WI38 (cell line): ENCODE measurements around the gene ZSCAN5B.
"Not testable (repeated sequence)": the region's sequence is repeated elsewhere in the genome, so short reads cannot be mapped to it uniquely, and the experiment has no call there.

Source experiments
- H3K4me3 ChIP-seq: 2 replicates; pipeline ENCODE4 v1.5.1; 2011; ENCODE audit warnings: low read depth, mild to moderate bottlenecking, control low read depth, low read length
- TF ChIP-seq, protein P1 (sequence below): IDR thresholded peaks from 2 replicates; pipeline ENCODE4 v1.5.1; 2012; ENCODE audit warnings: low read depth, mild to moderate bottlenecking, control low read depth, low read length

ZSCAN5B gene

GRCh38 chr19:56217039-56217949, 19.7 kb upstream of the ZSCAN5B start:
- peak overlapping the region; percentile 27; the same call in 1 of the 2 replicates for H3K4me3 ChIP-seq
- TF ChIP-seq, protein P1, sequence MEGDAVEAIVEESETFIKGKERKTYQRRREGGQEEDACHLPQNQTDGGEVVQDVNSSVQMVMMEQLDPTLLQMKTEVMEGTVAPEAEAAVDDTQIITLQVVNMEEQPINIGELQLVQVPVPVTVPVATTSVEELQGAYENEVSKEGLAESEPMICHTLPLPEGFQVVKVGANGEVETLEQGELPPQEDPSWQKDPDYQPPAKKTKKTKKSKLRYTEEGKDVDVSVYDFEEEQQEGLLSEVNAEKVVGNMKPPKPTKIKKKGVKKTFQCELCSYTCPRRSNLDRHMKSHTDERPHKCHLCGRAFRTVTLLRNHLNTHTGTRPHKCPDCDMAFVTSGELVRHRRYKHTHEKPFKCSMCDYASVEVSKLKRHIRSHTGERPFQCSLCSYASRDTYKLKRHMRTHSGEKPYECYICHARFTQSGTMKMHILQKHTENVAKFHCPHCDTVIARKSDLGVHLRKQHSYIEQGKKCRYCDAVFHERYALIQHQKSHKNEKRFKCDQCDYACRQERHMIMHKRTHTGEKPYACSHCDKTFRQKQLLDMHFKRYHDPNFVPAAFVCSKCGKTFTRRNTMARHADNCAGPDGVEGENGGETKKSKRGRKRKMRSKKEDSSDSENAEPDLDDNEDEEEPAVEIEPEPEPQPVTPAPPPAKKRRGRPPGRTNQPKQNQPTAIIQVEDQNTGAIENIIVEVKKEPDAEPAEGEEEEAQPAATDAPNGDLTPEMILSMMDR: no peak

- TF ChIP-seq, protein P1: no peak
- no peak overlapping the region for H3K4me3 ChIP-seq
Observed at GRCh38 chr19:56211718-56212117, 14.1 kb upstream of the ZSCAN5B start.

DNA sequence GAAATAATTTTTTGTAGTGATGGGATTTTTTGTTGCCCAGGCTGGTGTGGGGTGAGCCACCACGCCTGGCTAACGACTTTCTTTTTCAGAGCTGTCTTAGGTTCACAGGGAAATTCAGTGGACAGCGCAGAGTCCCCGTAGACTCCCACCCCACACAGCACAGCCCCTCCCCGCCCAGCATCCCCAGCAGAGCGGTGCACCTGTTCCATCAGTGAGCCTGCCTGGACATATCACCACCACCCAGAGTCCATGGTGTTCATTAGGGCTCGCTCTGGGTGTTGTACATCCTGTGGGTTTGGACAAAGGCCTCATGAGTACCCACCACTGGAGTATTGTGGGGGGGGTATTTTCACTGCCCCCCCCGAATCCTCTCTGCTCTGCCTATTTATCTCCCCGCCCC, 12.5 kb upstream of the ZSCAN5B start:
- H3K4me3 ChIP-seq: not testable (repeated sequence)

GRCh38 chr19:56209091-56209490, 11.5 kb upstream of the ZSCAN5B start:
- no peak overlapping the region for H3K4me3 ChIP-seq
- TF ChIP-seq, protein P1: no peak

GRCh38 chr19:56207581-56207980, 10.0 kb upstream of the ZSCAN5B start:
- not testable (repeated sequence) for H3K4me3 ChIP-seq

GRCh38 chr19:56201973-56202372, 4.4 kb upstream of the ZSCAN5B start, which contains the start of gene ZSCAN5C:
Gene ZSCAN5C (plus strand): TSS chr19:56202273. CDS start chr19:56205914, 3,641 bp downstream.
- no peak within 1 kb of the TSS for H3K4me3 ChIP-seq
- TF ChIP-seq, protein P1: no peak

DNA sequence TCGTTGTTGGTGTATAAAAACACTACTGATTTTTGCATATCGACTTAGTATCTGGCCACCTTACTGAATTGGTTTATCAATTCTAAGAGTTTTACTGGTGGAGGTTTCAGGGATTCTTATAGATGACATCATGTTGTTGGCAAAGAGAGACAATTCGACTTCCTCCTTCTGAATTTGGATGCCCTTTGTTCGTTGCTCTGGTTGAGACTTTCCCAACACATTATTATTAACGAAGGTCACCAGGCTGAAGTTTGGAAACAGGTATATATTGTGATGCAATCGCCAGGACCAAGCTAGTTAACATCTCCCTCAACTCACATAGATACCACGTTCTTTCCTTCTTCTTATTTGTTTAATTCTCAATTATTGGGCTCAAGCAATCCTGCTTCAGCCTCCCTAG, 2.1 kb upstream of the ZSCAN5B start:
- H3K4me3 ChIP-seq: no peak overlapping the region
- TF ChIP-seq, protein P1: no peak

DNA sequence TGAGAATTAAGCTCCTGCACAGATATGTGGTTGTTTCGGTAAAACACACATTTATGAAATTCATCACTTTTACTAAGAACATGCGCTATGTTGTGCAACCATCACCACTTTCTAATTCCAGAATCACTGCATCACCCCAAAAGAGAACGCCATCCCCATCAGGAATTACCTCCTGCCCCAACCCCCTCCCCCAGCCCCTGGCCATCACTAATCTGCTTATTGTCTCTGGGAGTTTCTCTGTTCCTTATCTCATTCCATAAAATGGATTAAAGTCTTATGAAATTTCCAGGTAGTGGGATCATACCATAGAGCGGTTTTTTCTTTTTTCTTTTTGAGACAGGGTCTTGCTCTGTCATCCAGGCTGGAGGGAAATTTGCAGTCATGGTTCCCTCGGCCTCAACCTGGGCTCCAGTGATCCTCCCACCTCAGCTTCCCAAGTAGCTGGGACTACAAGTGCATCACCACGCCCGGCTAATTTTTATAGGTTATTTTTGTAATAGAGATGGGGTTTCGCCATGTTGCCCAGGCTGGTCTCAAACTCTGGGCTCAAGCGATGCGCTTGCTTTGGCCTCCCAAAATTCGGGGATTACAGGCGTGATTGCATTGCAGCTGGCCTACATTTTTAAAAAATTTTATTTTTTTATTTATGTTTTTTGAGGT, 3.5 kb downstream of the ZSCAN5B start:
- TF ChIP-seq, protein P1: no peak
- H3K4me3 ChIP-seq: no peak overlapping the region
